Hematopoietic multipotent progenitor cell treated with erythropoietin and hydrocortisone succinate and interleukin-3 and kit ligand, for 15 days (in vitro differentiated cells): Measurements from ENCODE around the gene VWCE.

ENCODE experiments used
- DNase-seq: peaks from one replicate; pipeline ENCODE4 v3.0.0-alpha.2; 2015; ENCODE audit warnings: low spot score

Gene VWCE, protein sequence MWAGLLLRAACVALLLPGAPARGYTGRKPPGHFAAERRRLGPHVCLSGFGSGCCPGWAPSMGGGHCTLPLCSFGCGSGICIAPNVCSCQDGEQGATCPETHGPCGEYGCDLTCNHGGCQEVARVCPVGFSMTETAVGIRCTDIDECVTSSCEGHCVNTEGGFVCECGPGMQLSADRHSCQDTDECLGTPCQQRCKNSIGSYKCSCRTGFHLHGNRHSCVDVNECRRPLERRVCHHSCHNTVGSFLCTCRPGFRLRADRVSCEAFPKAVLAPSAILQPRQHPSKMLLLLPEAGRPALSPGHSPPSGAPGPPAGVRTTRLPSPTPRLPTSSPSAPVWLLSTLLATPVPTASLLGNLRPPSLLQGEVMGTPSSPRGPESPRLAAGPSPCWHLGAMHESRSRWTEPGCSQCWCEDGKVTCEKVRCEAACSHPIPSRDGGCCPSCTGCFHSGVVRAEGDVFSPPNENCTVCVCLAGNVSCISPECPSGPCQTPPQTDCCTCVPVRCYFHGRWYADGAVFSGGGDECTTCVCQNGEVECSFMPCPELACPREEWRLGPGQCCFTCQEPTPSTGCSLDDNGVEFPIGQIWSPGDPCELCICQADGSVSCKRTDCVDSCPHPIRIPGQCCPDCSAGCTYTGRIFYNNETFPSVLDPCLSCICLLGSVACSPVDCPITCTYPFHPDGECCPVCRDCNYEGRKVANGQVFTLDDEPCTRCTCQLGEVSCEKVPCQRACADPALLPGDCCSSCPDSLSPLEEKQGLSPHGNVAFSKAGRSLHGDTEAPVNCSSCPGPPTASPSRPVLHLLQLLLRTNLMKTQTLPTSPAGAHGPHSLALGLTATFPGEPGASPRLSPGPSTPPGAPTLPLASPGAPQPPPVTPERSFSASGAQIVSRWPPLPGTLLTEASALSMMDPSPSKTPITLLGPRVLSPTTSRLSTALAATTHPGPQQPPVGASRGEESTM

DNA sequence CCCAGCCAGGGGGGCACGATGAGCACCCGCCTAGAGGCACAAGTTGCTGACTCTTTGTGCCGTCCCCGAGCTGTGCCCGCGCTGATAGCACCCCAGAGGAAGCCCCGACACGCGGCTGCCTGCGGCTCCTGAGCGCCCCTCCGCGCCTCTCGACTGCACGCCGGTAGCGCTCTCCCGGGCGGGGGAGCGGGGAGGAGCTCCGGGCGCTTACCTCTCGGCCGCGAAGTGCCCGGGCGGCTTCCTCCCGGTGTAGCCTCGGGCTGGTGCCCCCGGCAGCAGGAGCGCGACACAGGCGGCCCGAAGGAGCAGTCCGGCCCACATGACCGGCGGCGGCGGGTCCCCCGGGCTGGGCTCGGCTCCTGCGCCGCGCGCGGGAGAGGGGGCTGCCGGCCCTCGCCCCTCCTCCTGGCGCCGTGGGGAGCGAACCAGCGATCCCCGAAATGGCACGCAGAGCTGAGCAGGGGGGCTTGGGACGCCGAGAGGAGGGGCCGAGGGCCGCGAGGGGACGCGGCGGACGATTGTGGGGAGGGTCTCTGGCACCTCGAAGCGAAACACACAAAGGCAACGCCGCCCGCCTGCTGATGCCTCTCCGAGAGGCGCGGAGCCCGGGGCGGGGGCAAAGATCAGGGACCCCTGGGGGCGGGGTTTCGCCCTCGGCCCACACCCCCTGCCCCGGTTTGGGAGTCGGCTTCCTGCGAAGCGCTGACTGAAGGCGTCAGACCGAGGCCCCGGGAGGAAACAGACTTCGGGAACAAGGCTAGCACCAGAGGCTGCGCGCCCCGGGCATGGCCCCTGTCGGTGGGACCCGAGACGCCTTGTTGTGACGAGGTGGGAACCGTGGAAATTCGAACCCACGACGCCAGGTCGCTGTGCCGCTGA is at the start of gene VWCE:
Gene VWCE, minus strand, starts transcription at position 600 of the 879 bp plus-strand sequence. Its CDS starts 279 bp downstream, at position 321.
- DNase-seq, result peak; percentile 90

DNA sequence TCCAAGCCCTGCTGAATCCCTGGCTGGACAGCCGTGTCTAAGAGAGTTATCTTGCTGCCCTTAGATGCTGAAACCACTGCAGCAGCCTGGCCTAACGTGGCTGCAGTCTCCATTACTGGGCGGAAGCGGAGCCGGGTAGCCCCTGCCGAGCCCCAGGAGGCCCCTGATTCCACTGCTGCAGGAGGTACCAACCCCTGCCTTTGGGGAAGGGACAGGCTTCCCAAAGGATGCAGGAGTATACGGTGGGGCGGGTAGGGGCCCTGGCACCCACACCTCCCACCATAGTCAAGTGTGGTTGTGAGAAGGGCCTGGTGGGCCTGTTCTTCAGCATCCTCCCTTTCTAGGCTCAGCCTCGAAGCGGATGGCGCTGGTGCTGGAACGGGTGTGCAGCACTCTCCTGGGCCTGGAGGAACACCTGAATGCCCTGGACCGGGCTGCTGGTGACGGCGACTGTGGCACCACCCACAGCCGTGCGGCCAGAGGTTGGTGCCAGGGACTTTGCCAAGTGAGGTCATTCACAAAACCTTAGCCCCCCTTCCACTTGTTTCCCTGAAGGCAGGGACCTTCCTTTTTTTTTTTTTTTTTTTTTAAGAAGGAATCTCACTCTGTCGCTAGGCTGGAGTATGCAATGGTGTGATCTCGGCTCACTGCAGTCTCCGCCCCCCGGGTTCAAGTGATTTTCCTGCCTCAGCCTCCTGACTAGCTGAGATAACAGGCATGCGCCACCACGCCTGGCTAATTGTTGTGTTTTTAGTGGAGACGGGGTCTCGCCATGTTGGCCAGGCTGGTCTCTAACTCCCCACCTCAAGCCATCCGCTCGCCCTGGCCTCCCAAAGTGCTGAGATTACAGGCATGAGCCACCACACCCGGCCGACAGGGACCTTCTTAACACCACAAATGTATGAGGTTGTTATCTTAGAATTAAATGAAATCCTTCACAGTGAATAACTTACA is 49.0 kb upstream of the VWCE start:
- peak; percentile 34 for DNase-seq

DNA sequence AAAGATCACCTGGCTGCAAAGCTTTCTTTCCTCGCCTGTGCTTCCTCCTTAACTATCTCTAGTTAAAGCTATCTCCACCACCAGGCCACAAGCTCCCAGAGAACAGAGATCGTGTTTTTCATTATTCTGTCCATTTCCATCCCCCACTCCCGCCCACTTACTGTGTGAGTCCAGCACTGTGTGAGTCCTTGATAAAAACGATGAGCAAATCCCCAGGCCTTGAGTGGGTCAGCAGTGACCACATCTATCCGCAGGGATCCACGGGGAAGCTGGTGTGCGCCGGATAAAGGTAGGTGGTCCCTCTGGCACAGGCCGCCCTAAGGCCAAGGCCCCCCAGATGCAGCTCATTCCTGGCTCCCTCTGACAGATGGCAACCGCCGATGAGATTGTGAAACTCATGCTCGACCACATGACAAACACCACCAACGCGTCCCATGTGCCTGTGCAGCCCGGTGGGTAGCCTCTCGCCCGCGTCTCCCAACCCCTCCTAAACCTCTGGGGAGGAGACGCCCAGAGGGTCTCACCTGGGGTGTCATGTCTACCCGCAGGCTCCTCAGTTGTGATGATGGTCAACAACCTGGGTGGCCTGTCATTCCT is 47.2 kb upstream of the VWCE start:
- no peak for DNase-seq

DNA sequence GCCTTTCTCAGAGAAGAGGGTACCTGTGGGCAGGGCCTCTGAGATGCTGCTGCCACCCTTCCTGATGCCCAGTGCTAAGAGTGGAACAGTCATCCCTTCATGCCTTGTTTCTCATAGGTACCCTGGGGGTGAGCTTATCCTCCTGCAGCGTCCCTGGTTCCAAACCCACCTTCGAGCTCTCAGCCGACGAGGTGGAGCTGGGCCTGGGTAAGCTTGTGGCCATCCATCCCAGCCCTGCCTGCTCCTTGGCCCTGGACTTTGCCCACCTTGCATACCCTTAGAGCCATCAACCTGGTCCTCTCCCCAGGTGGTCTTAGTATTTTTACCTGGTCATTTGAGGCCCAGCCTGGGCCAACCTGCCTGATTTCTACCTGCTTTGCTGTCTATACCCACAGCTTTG is 46.6 kb upstream of the VWCE start:
- no peak for DNase-seq

DNA sequence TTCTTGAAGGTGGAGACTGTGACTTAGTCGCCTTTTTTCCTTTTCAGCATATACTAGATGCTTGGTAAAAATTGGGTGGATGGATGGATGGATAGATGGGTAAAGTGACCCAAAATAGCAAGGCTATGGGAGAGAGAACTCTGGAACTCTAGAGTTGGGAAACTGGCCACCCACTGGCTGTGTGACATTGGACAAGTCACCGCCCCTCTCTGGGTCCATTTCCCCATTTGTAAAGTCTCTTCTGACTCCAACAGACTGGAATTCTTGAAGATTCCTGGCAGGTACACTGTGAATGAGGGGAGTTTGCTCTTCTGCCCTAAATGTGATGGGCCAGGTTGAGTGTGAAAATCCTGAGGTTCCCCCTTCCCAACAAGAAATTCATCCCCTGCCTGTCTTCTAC is 45.9 kb upstream of the VWCE start:
- no peak for DNase-seq

DNA sequence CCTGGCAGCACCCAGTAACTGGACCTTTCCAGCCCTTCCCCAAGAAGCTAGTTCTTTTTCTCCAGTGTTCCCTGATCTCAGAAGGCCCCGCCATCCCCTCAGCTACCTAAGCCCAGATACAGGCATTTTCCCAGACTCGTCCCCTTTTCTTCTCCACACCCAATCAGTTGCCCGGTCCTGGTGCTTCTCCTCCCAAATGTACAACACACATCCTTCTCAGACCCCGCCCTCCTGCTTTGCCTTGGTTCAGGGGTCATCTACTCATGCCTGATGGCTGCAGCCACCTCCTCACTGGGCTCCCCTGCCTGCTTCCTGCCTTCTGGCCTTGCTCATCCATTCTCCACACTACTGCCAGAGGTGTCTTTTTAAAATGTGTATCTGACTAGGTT is 44.4 kb upstream of the VWCE start:
- no peak for DNase-seq

DNA sequence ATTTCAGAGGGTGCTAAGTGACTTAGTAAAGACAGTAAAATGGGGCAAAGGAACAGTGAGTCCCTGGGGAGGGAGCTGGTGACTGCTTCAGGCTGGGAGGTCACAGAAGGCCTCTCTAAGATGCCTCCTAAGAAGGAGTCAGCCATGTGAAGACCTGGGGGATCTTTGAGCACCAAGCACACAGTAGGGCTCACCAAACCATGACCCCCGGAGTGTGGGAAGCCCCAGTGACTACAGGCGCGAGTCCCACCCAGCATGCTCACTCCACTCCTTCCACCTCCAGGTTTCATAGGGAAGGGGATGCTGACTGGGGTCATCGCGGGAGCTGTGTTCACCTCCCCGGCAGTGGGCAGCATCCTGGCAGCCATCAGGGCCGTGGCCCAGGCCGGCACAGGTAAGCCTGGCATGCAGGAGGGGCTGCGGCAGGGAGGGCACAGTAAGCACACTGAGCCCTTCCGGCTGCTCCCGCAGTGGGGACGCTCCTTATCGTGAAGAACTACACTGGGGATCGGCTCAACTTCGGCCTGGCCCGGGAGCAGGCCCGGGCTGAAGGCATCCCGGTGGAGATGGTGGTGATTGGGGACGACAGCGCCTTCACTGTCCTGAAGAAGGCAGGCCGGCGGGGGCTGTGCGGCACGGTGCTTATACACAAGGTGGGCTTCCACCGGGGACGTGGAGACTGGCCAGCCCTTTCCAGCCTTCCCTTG is 43.8 kb upstream of the VWCE start:
- no peak for DNase-seq

DNA sequence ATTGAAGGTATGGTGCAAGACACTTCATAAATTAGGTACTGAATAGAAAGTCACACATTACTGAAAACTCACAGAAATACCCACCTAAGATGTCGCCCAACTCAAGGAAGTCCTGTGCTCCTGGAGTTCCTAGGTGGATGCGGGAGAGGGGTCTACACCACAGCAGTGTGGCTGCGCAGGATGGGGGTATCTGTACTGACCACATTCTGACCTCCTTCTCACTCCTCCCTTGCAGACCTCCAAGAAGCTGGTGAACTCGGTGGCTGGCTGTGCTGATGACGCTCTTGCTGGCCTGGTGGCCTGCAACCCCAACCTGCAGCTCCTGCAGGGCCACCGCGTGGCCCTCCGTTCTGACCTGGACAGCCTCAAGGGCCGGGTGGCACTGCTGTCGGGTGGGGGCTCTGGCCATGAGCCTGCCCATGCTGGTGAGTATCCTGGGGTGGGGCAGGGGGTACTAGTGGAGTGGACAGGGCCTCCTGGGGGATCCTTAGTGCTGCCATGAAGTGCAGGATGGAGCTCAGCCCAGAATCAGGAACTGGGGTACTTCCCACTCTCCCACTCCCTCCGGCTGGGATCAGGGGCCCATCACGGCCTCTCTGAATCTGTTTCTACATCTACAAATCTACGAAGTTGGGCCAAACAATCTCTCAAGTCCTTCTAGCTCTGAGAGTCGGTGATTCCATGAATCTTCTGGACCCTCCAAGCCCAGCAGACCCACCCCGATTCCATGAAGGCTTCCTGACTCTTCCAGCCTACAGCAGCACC is 42.8 kb upstream of the VWCE start:
- no peak for DNase-seq

DNA sequence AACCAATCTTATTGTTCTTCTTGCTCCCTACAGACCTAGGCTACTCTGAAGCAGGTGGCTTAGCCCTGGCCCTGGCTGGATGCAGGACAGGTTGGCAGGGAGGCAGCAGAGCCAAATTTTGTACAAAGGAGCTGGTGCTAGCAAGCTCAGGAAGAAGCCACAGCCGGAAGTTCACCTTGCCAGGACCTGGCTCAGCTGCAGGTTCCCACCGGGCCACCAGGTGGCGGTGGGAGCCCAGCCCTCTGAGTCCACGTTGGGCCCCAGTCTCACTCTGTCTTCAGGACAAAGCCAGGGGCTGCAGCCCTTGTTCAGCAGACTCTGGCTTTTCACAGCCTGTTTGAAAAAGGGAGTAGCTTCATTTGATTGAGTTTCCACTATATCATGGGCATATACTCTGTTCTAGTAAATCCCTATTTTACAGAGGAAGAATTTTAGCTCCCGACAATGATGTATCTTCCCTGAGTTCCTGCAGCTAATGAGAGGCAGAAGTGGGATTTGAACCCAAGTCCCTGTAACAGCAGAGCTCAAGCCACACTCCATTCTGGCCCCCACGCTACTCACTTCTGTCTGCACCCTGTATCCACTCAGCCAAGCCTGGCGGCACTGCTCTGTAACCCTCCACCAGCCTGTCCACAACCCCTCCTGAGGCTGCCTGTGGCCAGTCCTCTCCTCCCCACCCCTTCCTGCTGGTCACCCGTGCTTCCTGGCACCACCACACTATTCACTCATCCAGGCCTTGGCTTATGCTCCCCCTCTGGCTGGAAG is 41.2 kb upstream of the VWCE start:
- DNase-seq, result peak; percentile 87

DNA sequence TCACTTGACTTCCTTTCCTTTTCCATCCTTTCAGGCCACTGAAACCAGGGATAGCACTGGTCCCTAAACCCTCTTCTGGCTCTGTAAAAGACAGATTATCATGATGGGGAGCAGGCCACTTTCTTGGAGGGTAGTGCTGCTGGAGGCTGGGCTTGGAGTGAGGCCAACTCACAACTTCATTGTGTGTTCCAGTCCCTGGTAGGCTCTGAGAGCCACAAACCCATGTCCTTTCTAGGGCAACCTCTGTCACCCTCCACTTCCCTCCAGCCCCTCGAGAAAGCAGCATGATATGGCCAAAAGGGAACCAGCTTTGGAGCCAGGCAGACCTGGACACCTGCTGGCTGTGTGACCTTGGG is 40.2 kb upstream of the VWCE start:
- DNase-seq, result peak; percentile 44

DNA sequence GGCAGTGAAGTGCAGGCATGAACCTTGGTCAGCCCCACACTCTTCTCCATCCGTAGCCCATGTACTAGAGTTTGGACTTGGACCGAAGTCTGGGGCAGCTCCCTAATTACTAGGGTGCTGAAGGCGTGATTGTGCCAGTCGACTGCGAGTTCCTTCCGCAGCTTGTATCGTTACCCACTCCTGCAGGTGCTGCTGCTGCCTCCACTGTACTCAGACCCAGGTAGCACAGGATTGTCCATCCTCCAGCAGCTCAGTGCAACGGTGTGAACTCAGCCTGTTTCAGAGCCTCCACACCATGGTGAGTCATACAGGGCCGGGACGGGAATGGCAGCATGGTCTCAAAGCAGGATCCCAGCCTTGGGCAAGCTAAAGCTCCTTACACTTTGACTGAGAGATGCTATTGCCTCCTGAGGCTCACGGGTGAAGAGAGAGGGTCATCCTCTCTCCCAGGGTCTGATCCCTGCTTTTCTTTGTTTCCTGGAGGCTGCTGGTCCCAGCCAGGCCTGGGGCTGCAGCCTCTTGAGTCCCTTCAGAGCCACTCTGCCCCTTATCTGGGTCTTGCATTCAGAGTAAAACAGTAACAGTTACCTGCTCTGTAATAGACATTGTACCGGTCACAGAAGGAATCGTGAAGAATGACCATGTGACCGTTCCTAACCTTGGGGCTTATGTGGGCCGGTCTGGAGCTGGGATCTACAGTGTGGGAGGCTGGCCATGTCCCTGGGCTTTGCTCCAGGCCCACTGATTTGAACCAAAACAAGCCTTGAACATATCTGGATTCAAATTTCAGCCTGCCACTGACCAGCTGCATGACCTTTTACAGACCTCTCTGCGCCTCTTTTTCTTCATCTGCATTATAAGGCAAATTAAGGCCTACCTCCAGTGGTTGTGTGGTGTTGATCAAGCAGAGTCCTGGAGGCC is 39.6 kb upstream of the VWCE start:
- DNase-seq, result no peak

DNA sequence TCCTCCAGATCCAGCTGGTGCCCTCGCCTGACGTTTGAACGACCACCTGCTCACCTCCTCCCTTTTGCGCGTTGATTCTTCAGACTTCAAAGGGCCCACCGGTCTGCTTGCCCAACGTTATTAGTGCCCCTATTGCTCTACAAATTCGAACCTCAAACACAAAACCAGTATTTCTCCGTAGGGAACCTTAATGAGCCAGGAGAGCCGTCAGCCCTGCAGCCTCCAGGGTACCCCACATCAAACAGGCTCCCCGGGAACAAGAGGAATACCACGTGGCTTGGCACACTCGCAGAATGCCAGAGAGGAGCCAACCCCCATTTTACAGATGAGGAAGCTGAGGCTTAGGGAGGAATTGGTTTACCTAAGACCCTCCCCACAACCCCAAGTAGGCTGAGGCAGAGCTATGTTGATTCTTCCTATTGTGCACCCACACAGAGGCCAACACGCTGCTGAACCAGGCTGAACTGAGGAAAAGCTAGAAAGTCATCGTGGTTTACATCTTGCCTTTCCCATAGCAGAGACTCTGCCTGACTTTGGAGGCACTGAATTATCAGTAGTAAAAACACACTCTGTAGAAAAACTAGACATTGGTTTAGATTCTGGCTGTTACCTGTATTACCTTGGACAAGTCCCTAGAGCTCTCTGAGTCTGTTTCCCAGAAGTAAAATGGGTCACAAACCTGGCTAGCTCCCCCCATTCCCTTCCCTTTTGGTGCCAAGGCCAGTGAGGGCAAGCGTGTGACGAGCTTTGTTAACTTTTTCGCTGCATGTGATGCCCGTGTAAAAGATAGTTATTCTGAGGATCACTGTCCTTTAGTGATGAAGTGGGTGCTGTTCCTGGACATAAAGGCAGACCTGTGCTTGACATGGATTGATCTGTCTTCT is 38.7 kb upstream of the VWCE start:
- no peak for DNase-seq

DNA sequence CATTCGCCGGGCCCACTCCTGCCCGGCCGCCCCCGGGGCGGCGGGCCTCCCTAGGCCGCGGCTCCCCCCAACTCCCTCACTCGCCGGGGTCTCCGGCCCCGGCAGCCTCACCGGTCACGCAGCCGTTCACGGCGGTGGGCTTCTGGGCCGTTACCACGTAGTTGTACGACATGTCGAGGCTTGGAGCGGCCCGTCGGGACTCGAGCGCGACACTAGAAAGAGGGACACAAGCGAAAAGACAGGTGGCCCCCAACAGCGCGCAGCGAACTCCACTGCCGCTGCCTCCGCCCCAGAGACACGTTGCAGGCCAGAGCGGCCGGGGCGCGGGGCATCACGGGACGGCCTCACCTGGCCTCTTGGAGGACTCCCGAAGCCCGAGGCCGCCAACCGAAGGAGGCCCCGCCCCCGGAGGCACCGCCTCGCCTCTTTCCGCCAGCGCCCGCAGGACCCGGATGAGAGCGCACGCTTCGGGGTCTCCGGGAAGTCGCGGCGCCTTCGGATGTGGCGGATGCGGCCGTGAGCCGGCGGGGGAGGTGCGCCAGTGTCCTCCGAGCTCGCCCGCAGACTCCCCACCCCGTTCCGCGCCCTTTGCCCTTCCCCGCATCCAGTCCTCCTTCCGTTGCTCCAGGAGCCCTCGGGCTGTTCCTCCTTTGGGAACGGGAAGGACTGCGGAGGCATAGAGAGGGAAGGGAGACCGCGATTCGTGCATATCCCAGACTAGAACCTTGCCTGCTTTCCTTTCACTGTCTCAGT is 37.9 kb upstream of the VWCE start, which contains the start of the genes DDB1 and TKFC:
Gene DDB1, minus strand, starts transcription at position 309 of the 753 bp plus-strand sequence. Its CDS starts 137 bp downstream, at position 172.
Gene TKFC, plus strand, starts transcription at position 432 of the 753 bp plus-strand sequence. CDS start 1,501 bp downstream, outside the sequence.
- DNase-seq, result peak; percentile 92

DNA sequence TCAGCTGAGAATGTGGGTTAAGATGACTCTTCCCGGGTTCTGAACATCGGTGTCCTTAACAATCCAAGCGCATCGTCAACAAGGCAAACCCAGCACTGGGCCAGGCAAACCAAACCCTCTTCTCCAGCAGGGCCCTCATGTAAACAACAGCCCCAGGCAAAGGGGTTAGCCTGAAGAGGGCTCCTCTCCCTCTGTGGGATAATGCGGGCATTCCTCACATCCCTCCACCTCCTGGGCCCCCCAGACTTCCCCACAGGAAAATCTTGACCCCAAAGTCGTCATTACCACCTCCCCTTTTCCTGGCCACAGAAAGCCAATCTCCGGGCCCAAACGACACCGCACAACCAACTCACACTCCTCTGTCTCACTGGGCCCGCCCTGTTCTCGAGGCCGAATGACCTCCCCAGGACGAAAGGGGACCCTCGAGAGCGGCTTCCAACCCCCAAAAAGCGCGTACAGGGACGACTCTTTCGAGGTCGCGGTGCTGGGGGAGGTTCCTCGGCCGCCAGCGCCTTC is 37.2 kb upstream of the VWCE start:
- DNase-seq, result no peak

DNA sequence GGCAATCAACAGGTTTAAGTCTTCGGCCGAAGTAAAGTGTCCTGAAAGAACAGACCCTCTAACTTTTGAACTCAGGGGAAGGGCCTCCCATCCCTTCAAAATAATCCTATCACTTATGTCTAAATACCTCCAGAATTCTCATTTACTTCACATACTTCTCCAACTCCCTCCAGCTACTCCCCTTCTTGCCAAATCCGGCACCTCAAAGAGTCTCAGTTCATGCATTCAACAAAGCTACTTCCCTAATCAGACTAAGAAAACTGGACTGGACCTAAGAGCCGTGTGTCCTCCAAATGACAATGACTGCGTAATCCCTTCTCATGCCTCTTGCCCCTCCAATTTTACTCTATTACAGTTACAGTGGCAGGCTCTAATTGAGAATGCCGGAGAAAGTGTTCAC is 36.5 kb upstream of the VWCE start:
- no peak for DNase-seq
